T-helper 17 cell (primary cell): Measurements from ENCODE around the gene FAM98C. TPM values are rescaled to one million over a fixed set of nuclear protein-coding genes. Genes with fewer than 3 reads are reported as not detected.
"Not testable (repeated sequence)": the region's sequence is repeated elsewhere in the genome, so short reads cannot be mapped to it uniquely, and the experiment has no call there.

Experiments used
- ATAC-seq: fragments of 150-1000 bp; cut with Tn5 transposase; 2 replicates; pipeline ENCODE4 v1.10.0; 2021; ENCODE audit warnings: mild to moderate bottlenecking, moderate library complexity
- DNase-seq, 3 donors: peaks; one replicate each; pipeline versions ENCODE4 v3.0.0 to v3.0.0-alpha.2; 2020 to 2021
- H3K9me3 ChIP-seq: one replicate; pipeline ENCODE4 v1.7.0; 2013; ENCODE audit warnings: low read length, mild to moderate bottlenecking; ENCODE audit not compliant: control insufficient read depth, poor library complexity, severe bottlenecking
- H3K27ac Mint-ChIP-seq: one replicate; pipeline ENCODE4 v1.8.0; 2022; ENCODE audit warnings: mild to moderate bottlenecking, moderate library complexity, mixed read lengths
- H3K27me3 Mint-ChIP-seq: one replicate; pipeline ENCODE4 v1.8.0; 2022; ENCODE audit warnings: mixed read lengths
- H3K36me3 Mint-ChIP-seq: one replicate; pipeline ENCODE4 v1.8.0; 2022; ENCODE audit warnings: low read depth, mixed read lengths
- H3K4me1 Mint-ChIP-seq: one replicate; pipeline ENCODE4 v1.8.0; 2022; ENCODE audit warnings: mild to moderate bottlenecking, mixed read lengths
- H3K4me3 Mint-ChIP-seq: one replicate; pipeline ENCODE4 v1.8.0; 2022; ENCODE audit warnings: mild to moderate bottlenecking, moderate library complexity, mixed read lengths
- total RNA-seq, 4 donors: library from RNA in 2 of 4; stranded (reverse) in 2 of 4; gene quantifications; one replicate each; pipeline ENCODE4 v1.2.3 and lab custom pipeline; 2022 to 2026

Gene FAM98C
- total RNA-seq, 2 donors from 2014 or later: 29.2 to 31.9 TPM

GRCh38 chr19:38394488-38394887, 8.4 kb upstream of the FAM98C start:
- ATAC-seq: peak; percentile 74
- H3K27me3 Mint-ChIP-seq: no peaks in the 10 kb centered on the region
- H3K9me3 ChIP-seq: no peaks in the 10 kb centered on the region
- peak; percentile 44 to 59 (median 45) for DNase-seq
- no peaks in the 10 kb centered on the region for H3K36me3 Mint-ChIP-seq
- peak overlapping the region; percentile 86 for H3K4me3 Mint-ChIP-seq
- peaks cover 28% of the 10 kb centered on the region for H3K4me1 Mint-ChIP-seq
- H3K27ac Mint-ChIP-seq: no peak overlapping the region

- Mint-ChIP-seq H3K4me3 (peak overlapping the region; percentile 86), H3K36me3 (no peaks in the 10 kb centered on the region), H3K4me1 (peaks cover 24% of the 10 kb centered on the region), H3K27ac (no peak overlapping the region), H3K27me3 (no peaks in the 10 kb centered on the region)
- H3K9me3 ChIP-seq: no peaks in the 10 kb centered on the region
- DNase-seq (peak in 1 of 3 donors; percentile 19), ATAC-seq (peak; percentile 83)
Observed at GRCh38 chr19:38395381-38396114, 7.3 kb upstream of the FAM98C start.

- no peak overlapping the region for H3K4me3 Mint-ChIP-seq
- H3K4me1 Mint-ChIP-seq: peaks cover 18% of the 10 kb centered on the region
- H3K36me3 Mint-ChIP-seq: no peaks in the 10 kb centered on the region
- DNase-seq: no peak
- no peaks in the 10 kb centered on the region for H3K27me3 Mint-ChIP-seq
- peak overlapping the region; percentile 2 for H3K27ac Mint-ChIP-seq
- ATAC-seq: no peak
- no peaks in the 10 kb centered on the region for H3K9me3 ChIP-seq
Observed at GRCh38 chr19:38399081-38399480, 3.8 kb upstream of the FAM98C start.

GRCh38 chr19:38399537-38399936, 3.4 kb upstream of the FAM98C start:
- H3K27me3 Mint-ChIP-seq: no peaks in the 10 kb centered on the region
- no peak for ATAC-seq

GRCh38 chr19:38400361-38400760, 2.5 kb upstream of the FAM98C start:
- ATAC-seq (no peak), DNase-seq (no peak)
- Mint-ChIP-seq H3K36me3 (no peaks in the 10 kb centered on the region), H3K27ac (peak overlapping the region; percentile 3), H3K4me3 (no peak overlapping the region), H3K4me1 (peaks cover 18% of the 10 kb centered on the region), H3K27me3 (no peaks in the 10 kb centered on the region)
- H3K9me3 ChIP-seq: no peaks in the 10 kb centered on the region

More at GRCh38 chr19:38399537-38399936, 3.4 kb upstream of the FAM98C start:
- Mint-ChIP-seq H3K27ac (peak overlapping the region; percentile 2), H3K36me3 (no peaks in the 10 kb centered on the region), H3K4me3 (no peak overlapping the region), H3K4me1 (peaks cover 19% of the 10 kb centered on the region)
- no peak for DNase-seq
- no peaks in the 10 kb centered on the region for H3K9me3 ChIP-seq

GRCh38 chr19:38401148-38401547, 1.7 kb upstream of the FAM98C start:
- H3K36me3 Mint-ChIP-seq: no peaks in the 10 kb centered on the region
- no peaks in the 10 kb centered on the region for H3K9me3 ChIP-seq
- no peaks in the 10 kb centered on the region for H3K27me3 Mint-ChIP-seq
- H3K4me3 Mint-ChIP-seq: no peak overlapping the region
- no peak overlapping the region for H3K27ac Mint-ChIP-seq
- no peak for DNase-seq
- peaks cover 19% of the 10 kb centered on the region for H3K4me1 Mint-ChIP-seq
- ATAC-seq: no peak

- H3K27ac Mint-ChIP-seq: peak overlapping the region; percentile 74
- ATAC-seq: no peak
- no peak for DNase-seq
Observed at GRCh38 chr19:38402623-38402966, 298 bp upstream of the FAM98C start.

GRCh38 chr19:38404858-38405257, 2.0 kb downstream of the FAM98C start:
- H3K27ac Mint-ChIP-seq: peak overlapping the region; percentile 74
- peaks cover 16% of the 10 kb centered on the region for H3K4me1 Mint-ChIP-seq
- no peaks in the 10 kb centered on the region for H3K9me3 ChIP-seq
- no peaks in the 10 kb centered on the region for H3K27me3 Mint-ChIP-seq
- ATAC-seq (no peak), DNase-seq (no peak)
- H3K4me3 Mint-ChIP-seq: no peak overlapping the region
- no peaks in the 10 kb centered on the region for H3K36me3 Mint-ChIP-seq

More at GRCh38 chr19:38402623-38402966, 298 bp upstream of the FAM98C start:
- Mint-ChIP-seq H3K36me3 (no peaks in the 10 kb centered on the region), H3K4me3 (peak overlapping the region; percentile 96), H3K27me3 (no peaks in the 10 kb centered on the region), H3K4me1 (peaks cover 13% of the 10 kb centered on the region)
- H3K9me3 ChIP-seq: no peaks in the 10 kb centered on the region

GRCh38 chr19:38405276-38405675, 2.4 kb downstream of the FAM98C start:
- Mint-ChIP-seq H3K4me1 (peaks cover 17% of the 10 kb centered on the region), H3K27ac (peak overlapping the region; percentile 74), H3K36me3 (no peaks in the 10 kb centered on the region), H3K4me3 (peak overlapping the region; percentile 25), H3K27me3 (no peaks in the 10 kb centered on the region)
- DNase-seq (no peak), ATAC-seq (no peak)
- no peaks in the 10 kb centered on the region for H3K9me3 ChIP-seq

GRCh38 chr19:38409631-38410133, 6.8 kb downstream of the FAM98C start:
- H3K36me3 Mint-ChIP-seq: no peaks in the 10 kb centered on the region
- no peaks in the 10 kb centered on the region for H3K9me3 ChIP-seq
- no peak overlapping the region for H3K27ac Mint-ChIP-seq
- no peak overlapping the region for H3K4me3 Mint-ChIP-seq
- no peak for ATAC-seq
- peaks cover 10% of the 10 kb centered on the region for H3K4me1 Mint-ChIP-seq
- no peaks in the 10 kb centered on the region for H3K27me3 Mint-ChIP-seq
- no peak for DNase-seq

GRCh38 chr19:38410407-38410806, 7.5 kb downstream of the FAM98C start:
- not testable (repeated sequence) for DNase-seq, H3K4me3 Mint-ChIP-seq, H3K36me3 Mint-ChIP-seq, H3K27me3 Mint-ChIP-seq, ATAC-seq, H3K27ac Mint-ChIP-seq, H3K9me3 ChIP-seq, H3K4me1 Mint-ChIP-seq

- H3K4me1 Mint-ChIP-seq: peaks cover 6% of the 10 kb centered on the region
- H3K36me3 Mint-ChIP-seq: no peaks in the 10 kb centered on the region
Observed at GRCh38 chr19:38411041-38411712, 8.3 kb downstream of the FAM98C start.

GRCh38 chr19:38411898-38412297, 9.0 kb downstream of the FAM98C start:
- peak overlapping the region; percentile 39 for H3K27ac Mint-ChIP-seq
- ATAC-seq, H3K27me3 Mint-ChIP-seq, H3K4me3 Mint-ChIP-seq, H3K36me3 Mint-ChIP-seq, H3K4me1 Mint-ChIP-seq, DNase-seq, H3K9me3 ChIP-seq: not testable (repeated sequence)

More at GRCh38 chr19:38411041-38411712, 8.3 kb downstream of the FAM98C start:
- ATAC-seq (no peak), DNase-seq (no peak)
- peak overlapping the region; percentile 39 for H3K27ac Mint-ChIP-seq
- H3K9me3 ChIP-seq: no peaks in the 10 kb centered on the region
- no peaks in the 10 kb centered on the region for H3K27me3 Mint-ChIP-seq
- H3K4me3 Mint-ChIP-seq: no peak overlapping the region
